DMS53 treated with DMSO at 0.1 percent for 48 hours (cell line): ENCODE data around the gene MANF.
"Not testable (repeated sequence)": the region's sequence is repeated elsewhere in the genome, so short reads cannot be mapped to it uniquely, and the experiment has no call there.

Source experiments
- DNase-seq: peaks from one replicate; lab custom pipeline; 2025; ENCODE audit not compliant: unreplicated experiment; lab: John Stamatoyannopoulos, UW

The MANF gene

GRCh38 chr3:51371943-51372557 is 13.0 kb upstream of the MANF start:
- no peak for DNase-seq

GRCh38 chr3:51373658-51374421 is 11.3 kb upstream of the MANF start:
- DNase-seq = no peak

GRCh38 chr3:51374456-51374855 is 10.6 kb upstream of the MANF start:
- no peak for DNase-seq

DNA sequence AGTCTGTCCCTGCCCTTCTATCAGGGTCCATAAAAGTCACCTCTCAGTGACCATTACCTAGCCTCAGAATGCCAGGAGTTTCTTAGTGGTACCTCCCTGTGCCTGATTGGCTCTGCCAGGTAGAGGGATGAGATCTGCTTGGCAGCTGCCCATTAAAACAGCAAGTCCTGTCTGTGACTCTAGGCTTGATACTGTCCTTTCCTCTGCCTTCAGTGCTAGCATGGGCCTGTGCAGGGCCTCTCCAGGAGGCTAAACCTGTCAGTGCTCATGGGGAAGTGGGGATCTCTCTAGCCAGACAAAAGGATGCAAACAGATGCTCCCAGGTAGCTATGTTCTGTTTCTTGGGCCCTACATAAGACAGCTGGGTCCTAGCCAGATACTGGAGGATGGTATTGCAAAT is 10.0 kb upstream of the MANF start:
- no peak for DNase-seq

- no peak for DNase-seq
Observed at GRCh38 chr3:51375571-51375970, 9.5 kb upstream of the MANF start.

DNA sequence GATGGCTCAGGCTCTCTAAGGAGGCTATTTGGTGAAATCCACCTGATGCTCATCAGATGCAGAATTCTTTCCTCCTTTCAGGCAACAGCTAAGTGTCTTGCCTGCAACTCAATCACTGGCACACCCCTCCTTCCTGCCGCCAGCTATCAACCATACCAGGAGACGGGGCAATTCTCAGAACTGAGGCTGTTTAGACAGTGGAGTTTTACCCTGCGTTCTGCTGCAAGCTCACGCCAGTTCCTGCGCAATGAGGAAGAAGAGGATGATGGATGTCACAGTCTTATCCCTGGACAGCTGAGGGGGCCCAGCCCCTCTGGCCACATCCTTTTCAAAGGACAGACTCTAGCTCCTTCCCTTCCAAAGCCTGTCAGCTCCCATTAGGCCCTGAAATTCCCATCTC is 7.0 kb upstream of the MANF start:
- DNase-seq = no peak

GRCh38 chr3:51378726-51379125 is 6.4 kb upstream of the MANF start:
- no peak for DNase-seq

DNA sequence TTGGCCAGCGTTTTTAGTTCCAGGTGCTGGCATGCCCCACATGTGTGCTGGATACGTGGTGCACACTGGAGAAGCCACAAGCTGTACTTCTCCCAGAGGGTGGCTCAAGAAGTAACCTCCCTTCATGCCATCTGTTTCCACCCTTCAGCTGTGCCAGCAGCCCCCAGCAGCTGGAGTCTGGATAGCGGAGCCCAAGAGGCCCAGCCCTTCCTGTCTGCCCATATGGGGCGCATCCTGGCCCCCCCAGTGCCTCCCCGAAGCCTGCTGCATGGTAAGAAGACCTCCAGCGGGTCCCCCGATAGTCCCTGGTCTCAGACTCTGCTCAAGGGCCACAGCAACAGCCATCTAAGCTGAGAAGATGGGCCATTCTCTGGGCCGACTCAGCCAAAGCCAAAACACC is 5.8 kb upstream of the MANF start:
- DNase-seq = no peak

DNA sequence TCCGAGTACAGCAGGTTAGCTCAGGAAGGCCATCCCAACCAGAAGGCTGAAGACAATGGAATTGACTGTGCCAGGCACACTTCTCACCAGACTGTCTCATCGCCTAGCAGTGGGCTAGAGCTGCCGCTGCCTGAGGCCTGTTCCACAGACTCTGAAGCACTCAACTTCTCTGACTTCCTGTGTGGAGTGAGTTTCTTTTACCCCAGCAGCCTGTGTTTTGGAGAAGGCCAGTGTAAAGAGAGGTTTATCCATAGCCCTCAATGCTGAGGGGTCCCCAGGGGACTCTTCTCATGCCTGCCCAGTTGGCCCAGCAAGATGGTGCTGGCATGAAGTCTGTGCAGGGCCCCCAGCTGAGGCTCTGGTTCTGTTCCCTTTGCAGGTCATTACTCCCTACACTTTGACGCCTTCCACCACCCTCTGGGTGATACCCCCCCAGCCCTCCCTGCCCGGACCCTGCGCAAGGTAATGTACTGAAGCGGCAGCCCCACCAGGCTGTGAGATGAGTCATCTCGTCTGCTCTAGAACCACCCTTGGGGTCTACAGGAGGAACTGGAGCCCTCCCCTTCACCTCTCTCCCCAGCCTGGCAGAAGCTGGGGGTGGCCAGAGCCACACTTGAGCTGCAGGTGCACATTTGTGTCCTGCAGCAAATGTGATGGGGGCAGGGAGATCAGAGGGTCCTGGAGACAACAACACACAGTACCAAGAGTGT is 5.2 kb upstream of the MANF start:
- DNase-seq = no peak

DNA sequence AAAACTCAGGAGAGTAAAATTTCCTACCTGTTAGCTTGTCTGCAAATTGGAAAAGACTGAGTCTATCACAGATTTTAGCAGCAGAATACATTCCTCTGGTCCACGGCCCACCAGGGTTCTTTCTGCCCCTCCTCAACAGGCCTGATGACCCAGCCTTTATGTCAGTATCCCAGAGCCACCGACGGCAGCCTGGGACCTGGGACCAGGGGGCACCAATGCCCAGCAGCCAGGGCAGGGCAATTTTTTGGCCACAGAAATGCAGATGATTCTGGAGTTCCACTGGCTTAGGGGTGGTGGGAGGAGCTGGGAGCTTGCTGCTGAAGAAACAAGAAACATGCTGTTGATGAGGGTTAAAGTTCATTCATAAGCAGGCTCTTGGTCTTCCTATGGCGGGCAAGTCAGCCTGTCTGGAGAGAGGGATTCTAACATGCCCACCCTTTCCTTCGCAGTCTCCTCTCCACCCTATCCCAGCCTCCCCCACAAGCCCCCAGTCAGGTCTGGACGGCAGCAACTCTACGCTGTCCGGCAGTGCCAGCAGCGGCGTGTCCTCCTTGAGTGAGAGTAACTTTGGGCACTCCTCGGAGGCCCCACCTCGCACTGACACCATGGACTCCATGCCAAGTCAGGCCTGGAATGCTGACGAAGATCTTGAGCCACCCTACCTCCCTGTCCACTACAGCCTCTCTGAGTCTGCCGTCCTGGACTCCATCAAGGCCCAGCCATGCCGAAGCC is 4.3 kb upstream of the MANF start:
- no peak for DNase-seq

DNA sequence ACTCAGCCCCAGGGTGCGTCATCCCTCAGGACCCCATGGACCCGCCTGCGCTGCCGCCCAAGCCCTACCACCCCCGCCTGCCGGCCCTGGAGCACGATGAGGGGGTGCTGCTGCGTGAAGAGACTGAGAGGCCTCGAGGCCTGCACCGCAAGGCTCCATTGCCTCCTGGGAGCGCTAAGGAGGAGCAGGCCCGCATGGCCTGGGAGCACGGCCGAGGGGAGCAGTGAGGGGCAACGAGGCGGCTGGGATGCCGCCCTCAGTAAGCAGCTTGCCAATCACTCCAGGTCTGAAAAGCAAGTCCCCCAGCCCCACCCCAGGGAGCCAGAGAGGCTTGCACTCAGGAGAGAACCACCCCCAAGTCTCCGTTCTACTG is 3.8 kb upstream of the MANF start:
- DNase-seq = no peak

GRCh38 chr3:51382076-51382745 is 2.9 kb upstream of the MANF start:
- DNase-seq = no peak

DNA sequence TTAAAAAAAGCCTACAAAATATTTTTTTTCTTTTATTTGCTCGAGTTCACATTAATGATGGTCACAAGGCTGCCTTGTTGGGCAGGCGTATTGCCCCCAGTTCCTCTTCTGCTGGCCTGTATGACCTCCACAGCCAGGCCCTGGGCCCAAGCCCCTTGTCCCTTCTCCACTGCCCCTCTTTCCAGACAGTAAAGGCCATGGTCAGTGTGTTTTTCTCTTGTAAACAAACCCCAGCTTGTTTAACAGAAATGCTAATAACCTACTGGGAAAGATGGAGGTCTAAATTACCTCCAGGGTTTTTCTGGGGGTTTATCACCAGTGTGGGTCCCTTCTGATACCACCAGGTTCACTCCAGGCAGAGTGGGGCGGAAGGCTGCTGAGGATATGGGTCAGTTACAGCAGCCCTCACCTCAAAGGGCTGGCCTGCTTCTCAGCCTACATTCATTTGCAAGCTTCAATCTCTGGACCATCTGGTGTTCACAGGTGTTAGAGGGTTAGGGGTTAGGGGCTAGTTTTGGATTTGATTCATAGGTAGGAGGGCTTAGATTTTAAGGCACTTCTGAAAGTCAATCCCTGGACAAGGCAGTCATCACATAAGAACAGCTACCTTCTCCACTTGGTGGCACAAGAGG is 2.0 kb upstream of the MANF start:
- DNase-seq = no peak

GRCh38 chr3:51384055-51384725 is 901 bp upstream of the MANF start:
- no peak for DNase-seq

DNA sequence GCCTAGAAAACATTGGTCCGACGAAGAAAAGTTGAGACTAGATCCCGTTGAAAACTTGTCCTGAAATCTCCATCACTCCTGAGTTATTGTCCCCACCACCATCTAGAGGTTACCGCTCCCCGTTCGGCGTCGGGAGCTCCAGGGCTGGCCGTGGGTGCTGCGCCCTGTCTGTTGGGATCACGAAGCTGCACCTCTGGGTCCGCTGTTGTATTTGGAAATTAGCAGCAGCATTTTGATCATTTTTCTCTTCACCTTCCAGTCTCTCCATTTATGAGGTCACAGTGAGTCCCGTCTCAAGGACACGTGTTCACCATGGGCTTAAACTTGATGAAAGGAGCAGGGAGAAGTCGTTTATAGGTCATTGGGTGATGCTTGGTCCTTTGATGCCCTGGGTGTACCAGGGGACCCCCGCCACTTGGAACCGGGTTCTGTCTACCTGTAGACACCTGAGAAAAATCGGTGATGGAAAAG is 565 bp downstream of the MANF start:
- DNase-seq = no peak

DNA sequence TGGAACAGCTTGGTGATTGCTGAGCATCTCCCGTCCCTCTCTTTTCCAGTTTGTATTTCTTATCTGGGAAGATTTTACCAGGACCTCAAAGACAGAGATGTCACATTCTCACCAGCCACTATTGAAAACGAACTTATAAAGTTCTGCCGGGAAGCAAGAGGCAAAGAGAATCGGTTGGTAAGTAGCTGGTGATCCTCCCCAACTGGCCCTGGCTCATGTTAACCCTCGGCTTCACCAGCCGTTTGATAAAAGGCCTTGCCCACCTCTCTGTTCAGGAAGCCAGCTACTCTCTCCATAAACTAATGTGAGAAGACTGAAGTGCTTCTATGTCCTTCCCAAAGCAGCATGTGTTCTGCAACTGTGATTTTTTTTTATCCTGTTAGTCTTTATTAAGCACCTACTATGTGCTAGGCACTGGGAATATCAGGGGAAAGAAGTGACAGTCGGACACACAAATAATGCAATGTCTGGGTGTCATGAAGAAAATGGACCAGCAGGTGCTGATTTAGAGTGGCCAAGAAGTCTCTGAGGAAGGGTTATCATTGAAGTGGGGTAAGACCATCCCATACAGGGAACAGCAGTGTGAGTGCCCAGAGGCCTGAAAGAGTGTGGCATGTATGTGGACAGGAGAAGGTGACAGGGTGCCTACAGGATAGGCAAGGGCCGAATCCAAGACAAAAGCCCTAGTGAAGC is 1.2 kb downstream of the MANF start:
- DNase-seq = no peak

- no peak for DNase-seq
Observed at GRCh38 chr3:51386852-51387229, 1.8 kb downstream of the MANF start.

DNA sequence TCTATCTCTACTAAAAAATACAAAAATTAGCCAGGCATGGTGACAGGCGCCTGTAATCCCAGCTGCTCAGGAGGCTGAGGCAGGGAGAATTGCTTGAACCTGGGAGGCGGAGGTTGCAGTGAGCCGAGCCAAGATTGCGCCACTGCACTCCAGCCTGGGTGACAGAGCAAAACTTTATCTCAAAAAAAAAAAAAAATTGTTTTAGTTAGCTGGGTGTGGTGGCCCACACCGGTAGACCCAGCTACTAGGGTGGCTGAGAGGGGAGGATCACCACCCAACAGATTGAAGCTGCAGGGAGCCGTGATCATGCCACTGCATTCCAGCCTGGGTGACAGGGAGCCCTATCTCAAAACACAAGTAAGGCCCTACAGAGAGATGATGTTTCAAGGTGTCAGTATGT is 2.2 kb downstream of the MANF start:
- DNase-seq = not testable (repeated sequence)

DNA sequence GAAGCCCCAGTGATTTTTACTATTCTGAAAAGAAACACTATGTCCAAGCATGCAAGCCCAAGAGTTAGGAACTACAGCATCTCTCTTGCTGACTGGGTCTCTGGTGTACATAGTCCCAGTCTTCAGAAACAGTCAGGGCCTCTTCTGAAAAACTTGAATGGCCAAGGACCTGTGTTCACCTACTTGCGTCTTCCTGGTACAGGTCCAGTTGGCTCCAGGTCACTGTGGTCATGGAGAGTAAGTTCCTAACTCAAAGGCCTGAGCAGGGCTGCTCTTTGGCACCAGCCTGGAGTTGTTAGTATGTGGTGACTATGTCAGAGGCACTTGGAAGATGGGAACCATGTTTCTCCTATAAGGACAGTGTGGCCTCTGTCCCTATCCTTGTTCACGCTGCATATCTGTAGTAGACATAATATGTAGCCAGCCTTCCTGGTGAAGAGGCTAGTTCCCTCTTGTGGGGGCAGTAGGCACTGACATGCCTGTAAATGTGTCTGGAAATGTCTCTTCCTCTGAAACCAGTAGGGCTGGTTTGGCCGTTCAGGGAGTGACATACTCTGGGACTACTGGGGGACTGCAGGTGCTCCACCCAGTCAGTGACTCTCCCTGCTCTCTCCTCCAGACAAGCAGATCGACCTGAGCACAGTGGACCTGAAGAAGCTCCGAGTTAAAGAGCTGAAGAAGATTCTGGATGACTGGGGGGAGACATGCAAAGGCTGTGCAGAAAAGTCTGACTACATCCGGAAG is 3.4 kb downstream of the MANF start:
- DNase-seq = no peak
